GM23338 (cell line): ENCODE measurements around the gene MAN2B2. TPM values are rescaled to one million over a fixed set of nuclear protein-coding genes. Genes with fewer than 3 reads are reported as not detected.

Experiments used
- ATAC-seq: fragments of 200-7000 bp; cut with Tn5 transposase; 3 replicates; pipeline ENCODE4 v1.9.1; 2020
- DNase-seq: peaks from one replicate; pipeline ENCODE4 v3.0.0-alpha.2; 2015; ENCODE audit warnings: low spot score
- H2AFZ ChIP-seq: fragments of 200-600 bp; sonication (generic); 2 replicates; pipeline ENCODE4 v1.8.0; 2016; ENCODE audit warnings: antibody characterized with exemption, mild to moderate bottlenecking, moderate library complexity
- H3F3A ChIP-seq: fragments of 200-600 bp; sonication (generic); replicated peaks from 2 replicates; pipeline ENCODE4 v1.8.0; 2017; ENCODE audit warnings: antibody characterized with exemption, mixed run types, low read depth
- H3K27ac ChIP-seq: fragments of 200-600 bp; sonication (generic); 2 replicates; pipeline ENCODE4 v1.6.1; 2016; ENCODE audit warnings: low read depth
- H3K27me3 ChIP-seq: fragments of 200-600 bp; sonication (generic); 2 replicates; pipeline ENCODE4 v1.8.0; 2016; ENCODE audit warnings: mild to moderate bottlenecking, mixed run types, moderate library complexity; ENCODE audit not compliant: insufficient read depth
- H3K36me3 ChIP-seq: fragments of 200-600 bp; sonication (generic); 2 replicates; pipeline ENCODE4 v1.8.0; 2016; ENCODE audit warnings: mild to moderate bottlenecking; ENCODE audit not compliant: insufficient read depth
- H3K4me1 ChIP-seq: fragments of 200-600 bp; sonication (generic); 2 replicates; pipeline ENCODE4 v1.8.0; 2016; ENCODE audit warnings: mild to moderate bottlenecking, moderate library complexity; ENCODE audit not compliant: insufficient read depth
- H3K4me2 ChIP-seq: fragments of 200-600 bp; sonication (generic); 2 replicates; pipeline ENCODE4 v1.7.1; 2017; ENCODE audit warnings: mixed run types
- H3K4me3 ChIP-seq: fragments of 200-600 bp; sonication (generic); 2 replicates; pipeline ENCODE4 v1.6.1; 2016; ENCODE audit warnings: mixed run types
- H3K79me2 ChIP-seq: fragments of 200-600 bp; sonication (generic); replicated peaks from 2 replicates; pipeline ENCODE4 v1.8.0; 2017; ENCODE audit warnings: mild to moderate bottlenecking; ENCODE audit not compliant: insufficient read depth
- H3K9me2 ChIP-seq: fragments of 200-600 bp; sonication (generic); 2 replicates; pipeline ENCODE4 v1.8.0; 2017; ENCODE audit not compliant: insufficient read depth
- H4K20me1 ChIP-seq: fragments of 200-600 bp; sonication (generic); replicated peaks from 2 replicates; pipeline ENCODE4 v1.8.0; 2017; ENCODE audit warnings: mild to moderate bottlenecking; ENCODE audit not compliant: insufficient read depth
- H3K27ac Mint-ChIP-seq: 2 replicates; pipeline ENCODE4 v1.8.0; 2020; ENCODE audit warnings: inconsistent platforms, mild to moderate bottlenecking, moderate library complexity, mixed read lengths
- H3K27me3 Mint-ChIP-seq: 3 replicates; pipeline ENCODE4 v1.8.0; 2022; ENCODE audit warnings: low read depth, mild to moderate bottlenecking, moderate library complexity, mixed read lengths, inconsistent platforms; ENCODE audit not compliant: insufficient read depth, poor library complexity
- H3K36me3 Mint-ChIP-seq: 3 replicates; pipeline ENCODE4 v1.8.0; 2021; ENCODE audit warnings: low read depth, mild to moderate bottlenecking, inconsistent platforms, moderate library complexity, mixed read lengths
- H3K4me1 Mint-ChIP-seq: 3 replicates; pipeline ENCODE4 v1.8.0; 2020; ENCODE audit warnings: mild to moderate bottlenecking, inconsistent platforms, mixed read lengths
- H3K4me3 Mint-ChIP-seq: 3 replicates; pipeline ENCODE4 v1.8.0; 2021; ENCODE audit warnings: moderate library complexity, mild to moderate bottlenecking, inconsistent platforms, mixed read lengths
- H3K9me3 Mint-ChIP-seq: 3 replicates; pipeline ENCODE4 v1.8.0; 2020; ENCODE audit warnings: moderate library complexity, mild to moderate bottlenecking, inconsistent platforms, mixed read lengths
- CREB1 ChIP-seq: fragments of 250-450 bp; sonication (Bioruptor Pico); IDR thresholded peaks from 2 replicates; pipeline ENCODE4 v1.5.0; 2020; ENCODE audit warnings: low read depth, mild to moderate bottlenecking, moderate library complexity
- EZH2phosphoT487 ChIP-seq: fragments of 200-600 bp; sonication (generic); IDR thresholded peaks from one replicate; pipeline ENCODE4 v1.8.1; 2018; ENCODE audit warnings: antibody characterized with exemption; ENCODE audit not compliant: unreplicated experiment
- NANOG ChIP-seq: IDR thresholded peaks from 2 replicates; pipeline ENCODE4 v1.6.1; 2016; ENCODE audit warnings: antibody characterized with exemption, borderline replicate concordance
- STAT1 ChIP-seq: IDR thresholded peaks from one replicate; pipeline ENCODE4 v1.6.1; 2016; ENCODE audit warnings: antibody characterized with exemption; ENCODE audit not compliant: unreplicated experiment
- ZNF331 ChIP-seq: fragments of 250-450 bp; sonication (Bioruptor Pico); IDR thresholded peaks from 2 replicates; pipeline ENCODE4 v1.5.0; 2020; ENCODE audit warnings: low read depth, mild to moderate bottlenecking, moderate library complexity
- polyA plus RNA-seq: library from polyadenylated mRNA; unstranded; fragments of >200 nt; fragmentation: Nextera tagmentation; extraction: Ambion mirVana; gene quantifications from 2 replicates; pipeline ENCODE4 v1.2.1, GENCODE V29; 2016
- total RNA-seq: library from RNA; depleted of rRNA; stranded (reverse); fragments of >200 nt; shearing (Covaris generic); gene quantifications from 2 replicates; pipeline ENCODE4 v1.2.3, GENCODE V29; 2014
- TF ChIP-seq, protein P1 (sequence below): IDR thresholded peaks from one replicate; pipeline ENCODE4 v1.6.1; 2018; ENCODE audit warnings: antibody characterized with exemption; ENCODE audit not compliant: unreplicated experiment
- TF ChIP-seq, protein P2 (sequence below), 2 experiments: fragments of 200-600 bp in 1 of 2; sonication (generic) in 1 of 2; conservative IDR thresholded peaks; 2 replicates each; pipeline versions ENCODE4 v1.5.1 to v1.6.1; 2016 to 2017; ENCODE audit warnings: antibody characterized with exemption in 2 of 2, low read depth in 2 of 2, mild to moderate bottlenecking in 2 of 2, moderate library complexity in 1 of 2
- TF ChIP-seq, protein P3 (sequence below): IDR thresholded peaks from 2 replicates; pipeline ENCODE4 v1.6.1; 2016; ENCODE audit warnings: antibody characterized with exemption
- TF ChIP-seq, protein P4 (sequence below): fragments of 250-450 bp; sonication (Bioruptor Pico); IDR thresholded peaks from 2 replicates; pipeline ENCODE4 v1.5.0; 2020; ENCODE audit warnings: mild to moderate bottlenecking, moderate library complexity

The MAN2B2 gene
- total and polyA plus RNA-seq, 2 experiments from 2014 or later = 1.6 to 6.9 TPM

GRCh38 chr4:6633091-6633906, 58.3 kb downstream of the MAN2B2 start:
- Mint-ChIP-seq H3K36me3 (no peaks in the 10 kb centered on the region), H3K4me1 (peaks cover 16% of the 10 kb centered on the region), H3K4me3 (no peak overlapping the region), H3K27me3 (no peaks in the 10 kb centered on the region), H3K9me3 (no peaks in the 10 kb centered on the region), H3K27ac (peak overlapping the region; percentile 85)
- Histone ChIP-seq H3K79me2 (no peaks in the 10 kb centered on the region), H3F3A (no peaks in the 10 kb centered on the region), H3K27me3 (no peaks in the 10 kb centered on the region), H3K9me2 (no peaks in the 10 kb centered on the region), H3K27ac (peak overlapping the region; percentile 16), H3K36me3 (no peaks in the 10 kb centered on the region), H3K4me3 (no peak overlapping the region), H3K4me1 (peaks cover 10% of the 10 kb centered on the region; the same call in 1 of the 2 replicates), H4K20me1 (no peaks in the 10 kb centered on the region), H3K4me2 (0 out of 2 replicates have a peak overlapping the region, but pooled peaks have one; percentile 23), H2AFZ (no peak overlapping the region; the same call in 1 of the 2 replicates)
- ATAC-seq (peak; percentile 53), DNase-seq (peak; percentile 34)
- TF ChIP-seq STAT1 = no peak
- TF ChIP-seq, protein P1, sequence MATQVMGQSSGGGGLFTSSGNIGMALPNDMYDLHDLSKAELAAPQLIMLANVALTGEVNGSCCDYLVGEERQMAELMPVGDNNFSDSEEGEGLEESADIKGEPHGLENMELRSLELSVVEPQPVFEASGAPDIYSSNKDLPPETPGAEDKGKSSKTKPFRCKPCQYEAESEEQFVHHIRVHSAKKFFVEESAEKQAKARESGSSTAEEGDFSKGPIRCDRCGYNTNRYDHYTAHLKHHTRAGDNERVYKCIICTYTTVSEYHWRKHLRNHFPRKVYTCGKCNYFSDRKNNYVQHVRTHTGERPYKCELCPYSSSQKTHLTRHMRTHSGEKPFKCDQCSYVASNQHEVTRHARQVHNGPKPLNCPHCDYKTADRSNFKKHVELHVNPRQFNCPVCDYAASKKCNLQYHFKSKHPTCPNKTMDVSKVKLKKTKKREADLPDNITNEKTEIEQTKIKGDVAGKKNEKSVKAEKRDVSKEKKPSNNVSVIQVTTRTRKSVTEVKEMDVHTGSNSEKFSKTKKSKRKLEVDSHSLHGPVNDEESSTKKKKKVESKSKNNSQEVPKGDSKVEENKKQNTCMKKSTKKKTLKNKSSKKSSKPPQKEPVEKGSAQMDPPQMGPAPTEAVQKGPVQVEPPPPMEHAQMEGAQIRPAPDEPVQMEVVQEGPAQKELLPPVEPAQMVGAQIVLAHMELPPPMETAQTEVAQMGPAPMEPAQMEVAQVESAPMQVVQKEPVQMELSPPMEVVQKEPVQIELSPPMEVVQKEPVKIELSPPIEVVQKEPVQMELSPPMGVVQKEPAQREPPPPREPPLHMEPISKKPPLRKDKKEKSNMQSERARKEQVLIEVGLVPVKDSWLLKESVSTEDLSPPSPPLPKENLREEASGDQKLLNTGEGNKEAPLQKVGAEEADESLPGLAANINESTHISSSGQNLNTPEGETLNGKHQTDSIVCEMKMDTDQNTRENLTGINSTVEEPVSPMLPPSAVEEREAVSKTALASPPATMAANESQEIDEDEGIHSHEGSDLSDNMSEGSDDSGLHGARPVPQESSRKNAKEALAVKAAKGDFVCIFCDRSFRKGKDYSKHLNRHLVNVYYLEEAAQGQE = no peak
- TF ChIP-seq, protein P2, sequence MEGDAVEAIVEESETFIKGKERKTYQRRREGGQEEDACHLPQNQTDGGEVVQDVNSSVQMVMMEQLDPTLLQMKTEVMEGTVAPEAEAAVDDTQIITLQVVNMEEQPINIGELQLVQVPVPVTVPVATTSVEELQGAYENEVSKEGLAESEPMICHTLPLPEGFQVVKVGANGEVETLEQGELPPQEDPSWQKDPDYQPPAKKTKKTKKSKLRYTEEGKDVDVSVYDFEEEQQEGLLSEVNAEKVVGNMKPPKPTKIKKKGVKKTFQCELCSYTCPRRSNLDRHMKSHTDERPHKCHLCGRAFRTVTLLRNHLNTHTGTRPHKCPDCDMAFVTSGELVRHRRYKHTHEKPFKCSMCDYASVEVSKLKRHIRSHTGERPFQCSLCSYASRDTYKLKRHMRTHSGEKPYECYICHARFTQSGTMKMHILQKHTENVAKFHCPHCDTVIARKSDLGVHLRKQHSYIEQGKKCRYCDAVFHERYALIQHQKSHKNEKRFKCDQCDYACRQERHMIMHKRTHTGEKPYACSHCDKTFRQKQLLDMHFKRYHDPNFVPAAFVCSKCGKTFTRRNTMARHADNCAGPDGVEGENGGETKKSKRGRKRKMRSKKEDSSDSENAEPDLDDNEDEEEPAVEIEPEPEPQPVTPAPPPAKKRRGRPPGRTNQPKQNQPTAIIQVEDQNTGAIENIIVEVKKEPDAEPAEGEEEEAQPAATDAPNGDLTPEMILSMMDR (conservative IDR thresholded peaks at IDR 0.05; ENCODE audit: low read depth in 2 of 2) = no peak
- no peak for TF ChIP-seq CREB1
- no peak for TF ChIP-seq NANOG
- TF ChIP-seq, protein P3, sequence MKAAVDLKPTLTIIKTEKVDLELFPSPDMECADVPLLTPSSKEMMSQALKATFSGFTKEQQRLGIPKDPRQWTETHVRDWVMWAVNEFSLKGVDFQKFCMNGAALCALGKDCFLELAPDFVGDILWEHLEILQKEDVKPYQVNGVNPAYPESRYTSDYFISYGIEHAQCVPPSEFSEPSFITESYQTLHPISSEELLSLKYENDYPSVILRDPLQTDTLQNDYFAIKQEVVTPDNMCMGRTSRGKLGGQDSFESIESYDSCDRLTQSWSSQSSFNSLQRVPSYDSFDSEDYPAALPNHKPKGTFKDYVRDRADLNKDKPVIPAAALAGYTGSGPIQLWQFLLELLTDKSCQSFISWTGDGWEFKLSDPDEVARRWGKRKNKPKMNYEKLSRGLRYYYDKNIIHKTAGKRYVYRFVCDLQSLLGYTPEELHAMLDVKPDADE = no peak
- TF ChIP-seq EZH2phosphoT487 = no peak
- no peak for TF ChIP-seq ZNF331
- TF ChIP-seq, protein P4, sequence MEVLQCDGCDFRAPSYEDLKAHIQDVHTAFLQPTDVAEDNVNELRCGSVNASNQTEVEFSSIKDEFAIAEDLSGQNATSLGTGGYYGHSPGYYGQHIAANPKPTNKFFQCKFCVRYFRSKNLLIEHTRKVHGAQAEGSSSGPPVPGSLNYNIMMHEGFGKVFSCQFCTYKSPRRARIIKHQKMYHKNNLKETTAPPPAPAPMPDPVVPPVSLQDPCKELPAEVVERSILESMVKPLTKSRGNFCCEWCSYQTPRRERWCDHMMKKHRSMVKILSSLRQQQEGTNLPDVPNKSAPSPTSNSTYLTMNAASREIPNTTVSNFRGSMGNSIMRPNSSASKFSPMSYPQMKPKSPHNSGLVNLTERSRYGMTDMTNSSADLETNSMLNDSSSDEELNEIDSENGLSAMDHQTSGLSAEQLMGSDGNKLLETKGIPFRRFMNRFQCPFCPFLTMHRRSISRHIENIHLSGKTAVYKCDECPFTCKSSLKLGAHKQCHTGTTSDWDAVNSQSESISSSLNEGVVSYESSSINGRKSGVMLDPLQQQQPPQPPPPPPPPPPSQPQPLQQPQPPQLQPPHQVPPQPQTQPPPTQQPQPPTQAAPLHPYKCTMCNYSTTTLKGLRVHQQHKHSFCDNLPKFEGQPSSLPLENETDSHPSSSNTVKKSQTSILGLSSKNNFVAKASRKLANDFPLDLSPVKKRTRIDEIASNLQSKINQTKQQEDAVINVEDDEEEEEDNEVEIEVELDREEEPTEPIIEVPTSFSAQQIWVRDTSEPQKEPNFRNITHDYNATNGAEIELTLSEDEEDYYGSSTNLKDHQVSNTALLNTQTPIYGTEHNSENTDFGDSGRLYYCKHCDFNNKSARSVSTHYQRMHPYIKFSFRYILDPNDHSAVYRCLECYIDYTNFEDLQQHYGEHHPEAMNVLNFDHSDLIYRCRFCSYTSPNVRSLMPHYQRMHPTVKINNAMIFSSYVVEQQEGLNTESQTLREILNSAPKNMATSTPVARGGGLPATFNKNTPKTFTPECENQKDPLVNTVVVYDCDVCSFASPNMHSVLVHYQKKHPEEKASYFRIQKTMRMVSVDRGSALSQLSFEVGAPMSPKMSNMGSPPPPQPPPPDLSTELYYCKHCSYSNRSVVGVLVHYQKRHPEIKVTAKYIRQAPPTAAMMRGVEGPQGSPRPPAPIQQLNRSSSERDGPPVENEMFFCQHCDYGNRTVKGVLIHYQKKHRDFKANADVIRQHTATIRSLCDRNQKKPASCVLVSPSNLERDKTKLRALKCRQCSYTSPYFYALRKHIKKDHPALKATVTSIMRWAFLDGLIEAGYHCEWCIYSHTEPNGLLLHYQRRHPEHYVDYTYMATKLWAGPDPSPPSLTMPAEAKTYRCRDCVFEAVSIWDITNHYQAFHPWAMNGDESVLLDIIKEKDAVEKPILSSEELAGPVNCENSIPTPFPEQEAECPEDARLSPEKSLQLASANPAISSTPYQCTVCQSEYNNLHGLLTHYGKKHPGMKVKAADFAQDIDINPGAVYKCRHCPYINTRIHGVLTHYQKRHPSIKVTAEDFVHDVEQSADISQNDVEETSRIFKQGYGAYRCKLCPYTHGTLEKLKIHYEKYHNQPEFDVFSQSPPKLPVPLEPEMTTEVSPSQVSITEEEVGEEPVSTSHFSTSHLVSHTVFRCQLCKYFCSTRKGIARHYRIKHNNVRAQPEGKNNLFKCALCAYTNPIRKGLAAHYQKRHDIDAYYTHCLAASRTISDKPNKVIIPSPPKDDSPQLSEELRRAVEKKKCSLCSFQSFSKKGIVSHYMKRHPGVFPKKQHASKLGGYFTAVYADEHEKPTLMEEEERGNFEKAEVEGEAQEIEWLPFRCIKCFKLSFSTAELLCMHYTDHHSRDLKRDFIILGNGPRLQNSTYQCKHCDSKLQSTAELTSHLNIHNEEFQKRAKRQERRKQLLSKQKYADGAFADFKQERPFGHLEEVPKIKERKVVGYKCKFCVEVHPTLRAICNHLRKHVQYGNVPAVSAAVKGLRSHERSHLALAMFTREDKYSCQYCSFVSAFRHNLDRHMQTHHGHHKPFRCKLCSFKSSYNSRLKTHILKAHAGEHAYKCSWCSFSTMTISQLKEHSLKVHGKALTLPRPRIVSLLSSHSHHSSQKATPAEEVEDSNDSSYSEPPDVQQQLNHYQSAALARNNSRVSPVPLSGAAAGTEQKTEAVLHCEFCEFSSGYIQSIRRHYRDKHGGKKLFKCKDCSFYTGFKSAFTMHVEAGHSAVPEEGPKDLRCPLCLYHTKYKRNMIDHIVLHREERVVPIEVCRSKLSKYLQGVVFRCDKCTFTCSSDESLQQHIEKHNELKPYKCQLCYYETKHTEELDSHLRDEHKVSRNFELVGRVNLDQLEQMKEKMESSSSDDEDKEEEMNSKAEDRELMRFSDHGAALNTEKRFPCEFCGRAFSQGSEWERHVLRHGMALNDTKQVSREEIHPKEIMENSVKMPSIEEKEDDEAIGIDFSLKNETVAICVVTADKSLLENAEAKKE = no peak
